Stimulated activated CD4-positive, alpha-beta T cell treated with anti-CD3 and anti-CD28 coated beads, Interleukin-1b, Interleukin-23, amount 100 ng/mL, for 4 hours (primary cell): ENCODE measurements around the gene PCBP3.
"Not testable (repeated sequence)": the region's sequence is repeated elsewhere in the genome, so short reads cannot be mapped to it uniquely, and the experiment has no call there.

Experiments
- DNase-seq, 2 donors: peaks; one replicate each; pipeline ENCODE4 v3.0.0-alpha.2; 2020; ENCODE audit warnings: low read depth in 2 of 2

Gene PCBP3

DNA sequence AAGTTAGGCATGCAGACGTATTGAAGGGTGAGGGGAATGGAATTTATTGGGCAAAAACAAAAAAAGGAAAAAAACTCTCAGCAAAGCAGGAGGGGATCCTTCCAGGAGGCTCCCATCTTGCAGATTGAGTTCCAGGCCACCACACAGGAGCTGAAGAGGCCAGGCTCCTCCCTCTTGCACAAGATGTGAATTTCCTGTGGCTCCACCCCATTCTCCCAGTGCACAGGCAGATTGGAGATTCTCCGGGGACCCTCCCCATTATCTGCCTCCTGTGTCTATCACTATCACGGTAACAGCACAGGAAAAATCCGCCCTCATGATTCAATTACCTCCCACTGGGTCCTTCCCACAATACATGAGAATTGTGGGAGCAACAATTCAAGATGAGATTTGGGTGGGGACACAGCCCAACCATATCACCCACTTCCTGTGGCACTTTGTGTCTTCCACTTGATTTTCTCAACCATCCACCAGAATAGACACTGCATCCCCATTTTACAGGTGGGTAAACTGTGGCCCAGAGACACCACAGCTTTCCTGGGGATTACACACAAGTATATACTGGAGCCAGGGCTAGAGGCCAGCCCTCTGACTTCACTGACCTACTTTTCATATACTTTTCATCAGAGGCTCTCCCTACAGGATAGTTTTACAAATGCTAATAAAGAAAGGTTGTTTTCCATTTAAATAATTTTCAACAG lies 319.2 kb downstream of the PCBP3 start:
- no peak for DNase-seq

- DNase-seq, result no peak
These were observed 319.7 kb downstream of the PCBP3 start for GRCh38 chr21:45963232-45963570.

GRCh38 chr21:45964649-45965048 lies 321.1 kb downstream of the PCBP3 start:
- DNase-seq, result no peak

GRCh38 chr21:45965084-45965809 lies 321.7 kb downstream of the PCBP3 start:
- DNase-seq, result no peak

DNA sequence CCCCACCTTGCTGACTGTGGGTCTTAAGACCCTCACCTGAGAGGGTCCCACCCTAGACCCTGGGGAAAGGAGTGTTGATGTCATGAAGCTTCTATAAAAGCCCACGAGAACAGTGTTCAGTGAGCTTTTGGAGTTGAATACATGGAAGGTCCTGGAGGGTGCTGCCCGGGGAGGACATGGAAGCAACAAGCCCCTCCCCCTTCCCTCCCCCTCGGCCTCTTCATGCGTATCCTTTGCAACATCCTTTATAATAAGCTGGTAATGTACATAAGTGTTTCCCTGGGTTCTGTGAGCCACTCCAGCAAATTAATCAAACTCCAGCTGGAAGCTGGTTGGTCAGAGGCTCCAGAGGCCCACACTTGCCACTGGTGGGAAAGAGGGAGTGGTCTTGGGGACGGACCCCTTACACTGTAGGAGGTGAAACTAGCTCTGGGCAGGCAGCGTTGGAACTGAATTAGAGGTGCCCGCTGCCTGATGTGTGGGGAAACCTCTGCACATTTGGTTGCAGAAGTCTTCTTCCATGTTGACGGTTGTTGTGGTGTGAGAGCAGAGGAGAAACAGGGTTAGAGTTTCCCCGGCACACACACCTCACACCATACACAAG lies 323.4 kb downstream of the PCBP3 start:
- DNase-seq, result no peak

DNA sequence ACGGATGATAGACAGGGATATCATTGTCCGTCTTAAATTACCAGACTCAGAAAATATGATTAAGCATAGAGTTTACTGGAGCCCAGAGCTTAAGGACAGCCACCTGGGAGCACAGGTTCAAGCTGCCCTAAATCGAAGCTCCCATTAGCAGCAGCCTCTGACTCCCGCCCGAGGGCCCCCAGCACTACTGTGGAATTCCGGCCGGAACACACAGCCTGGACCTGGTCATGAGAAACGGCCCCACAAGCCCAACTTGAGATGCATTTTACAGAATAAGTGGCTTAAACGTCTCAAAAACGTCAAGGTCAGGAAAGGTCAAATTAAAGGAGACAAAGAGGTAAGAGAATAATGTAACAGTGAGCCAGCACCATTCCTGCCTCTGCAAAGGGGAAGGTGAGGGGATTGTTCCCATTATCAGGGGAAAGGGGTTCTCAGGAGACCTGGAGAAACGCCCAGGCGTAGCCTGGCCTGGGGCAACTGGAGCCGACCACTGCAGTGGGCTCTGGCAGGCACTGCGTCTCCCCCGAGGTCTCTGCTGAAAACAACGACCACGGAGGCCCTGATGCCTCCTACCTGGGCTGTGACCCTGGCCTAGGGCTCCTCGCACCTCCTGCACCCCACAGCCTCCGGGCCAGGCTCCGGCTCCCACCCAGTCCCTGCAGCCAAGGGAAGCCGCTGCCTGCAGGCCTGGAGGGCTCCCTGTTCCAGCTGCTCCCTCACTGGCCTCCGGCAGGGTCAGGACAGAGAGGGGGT lies 326.6 kb downstream of the PCBP3 start:
- DNase-seq, result no peak

- peak in 1 of 2 donors; percentile 53 for DNase-seq
These were observed 327.4 kb downstream of the PCBP3 start for GRCh38 chr21:45970674-45971615.

- DNase-seq, result no peak
These were observed 328.3 kb downstream of the PCBP3 start for GRCh38 chr21:45971616-45972352.

- DNase-seq, result no peak
These were observed 328.8 kb downstream of the PCBP3 start for GRCh38 chr21:45972353-45972715.

GRCh38 chr21:45972716-45973474 lies 329.4 kb downstream of the PCBP3 start:
- DNase-seq, result no peak

DNA sequence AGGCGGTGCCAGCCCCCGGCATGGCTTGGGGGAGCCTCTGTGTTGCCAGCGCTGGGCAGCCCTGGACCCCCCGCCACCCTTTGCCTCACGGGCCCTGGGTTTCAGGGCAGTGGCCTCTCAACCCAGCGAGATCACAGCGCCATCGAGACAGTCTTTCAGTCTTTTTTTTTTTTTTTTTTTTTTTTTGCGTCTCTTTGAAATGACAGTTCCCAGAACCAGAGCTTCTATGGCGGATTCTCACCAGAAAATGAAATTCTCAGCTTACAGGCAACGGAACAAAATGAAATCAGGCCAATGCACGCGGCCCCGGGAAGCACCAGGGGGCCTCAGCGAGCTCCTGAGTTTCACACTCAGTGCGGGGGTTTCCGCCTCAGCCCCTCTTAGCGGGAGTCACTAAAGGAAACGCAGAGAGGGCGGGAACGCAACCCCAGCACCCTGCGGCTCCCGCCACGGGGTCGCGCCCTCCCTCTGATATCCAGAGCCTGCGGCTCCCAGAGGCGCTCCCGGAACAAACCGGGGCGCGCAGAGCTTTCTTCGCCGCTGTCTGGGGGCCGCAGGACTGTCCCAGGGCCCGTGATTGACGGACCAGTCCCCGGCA lies 330.0 kb downstream of the PCBP3 start:
- peak; percentile 74 to 76 for DNase-seq

DNA sequence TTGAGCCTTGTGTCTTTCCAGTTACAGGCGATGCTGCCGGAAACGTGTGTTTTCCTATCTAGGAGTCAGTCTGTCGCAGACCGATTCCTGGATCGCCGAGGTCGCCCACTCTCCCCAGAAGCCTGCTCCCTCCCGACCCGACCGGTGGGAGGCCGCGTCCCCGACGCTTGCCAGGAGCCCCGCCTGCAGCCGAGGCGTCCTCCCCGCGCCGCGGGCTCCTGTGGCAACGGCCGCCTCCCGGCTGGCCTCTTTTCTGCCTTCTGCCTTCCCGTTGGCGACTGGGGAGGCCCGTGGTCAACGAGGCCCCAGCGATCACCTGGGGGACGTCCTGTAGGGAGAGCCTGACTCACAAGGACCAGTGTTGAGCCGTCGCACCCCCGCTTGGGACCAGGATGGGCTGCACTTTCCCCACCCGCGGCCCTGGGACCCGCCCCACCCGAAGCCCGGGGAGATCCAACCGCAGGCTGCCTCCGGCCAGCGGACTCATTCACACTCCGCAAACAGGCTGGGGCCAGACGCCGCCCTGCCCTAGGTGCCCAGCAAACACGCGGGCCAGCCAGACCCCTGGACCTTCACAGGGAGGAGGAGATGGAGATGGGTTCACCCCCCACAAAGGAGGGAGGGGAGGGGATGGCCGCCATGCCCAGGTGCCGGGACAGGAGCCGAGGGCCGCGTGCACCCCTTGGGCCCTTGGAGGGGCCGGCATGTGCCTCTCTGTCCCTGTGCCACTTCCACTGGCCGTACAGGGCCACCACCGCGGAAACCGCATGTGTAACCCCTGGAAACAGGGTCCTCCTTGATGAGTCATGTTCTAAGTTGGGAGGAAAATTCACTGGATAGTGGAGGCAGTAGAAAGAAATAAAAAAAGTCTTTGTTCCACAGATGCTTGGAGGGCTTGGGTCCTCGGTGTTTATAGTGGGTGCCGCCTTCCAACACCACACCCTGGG lies 330.8 kb downstream of the PCBP3 start:
- DNase-seq, result no peak

DNA sequence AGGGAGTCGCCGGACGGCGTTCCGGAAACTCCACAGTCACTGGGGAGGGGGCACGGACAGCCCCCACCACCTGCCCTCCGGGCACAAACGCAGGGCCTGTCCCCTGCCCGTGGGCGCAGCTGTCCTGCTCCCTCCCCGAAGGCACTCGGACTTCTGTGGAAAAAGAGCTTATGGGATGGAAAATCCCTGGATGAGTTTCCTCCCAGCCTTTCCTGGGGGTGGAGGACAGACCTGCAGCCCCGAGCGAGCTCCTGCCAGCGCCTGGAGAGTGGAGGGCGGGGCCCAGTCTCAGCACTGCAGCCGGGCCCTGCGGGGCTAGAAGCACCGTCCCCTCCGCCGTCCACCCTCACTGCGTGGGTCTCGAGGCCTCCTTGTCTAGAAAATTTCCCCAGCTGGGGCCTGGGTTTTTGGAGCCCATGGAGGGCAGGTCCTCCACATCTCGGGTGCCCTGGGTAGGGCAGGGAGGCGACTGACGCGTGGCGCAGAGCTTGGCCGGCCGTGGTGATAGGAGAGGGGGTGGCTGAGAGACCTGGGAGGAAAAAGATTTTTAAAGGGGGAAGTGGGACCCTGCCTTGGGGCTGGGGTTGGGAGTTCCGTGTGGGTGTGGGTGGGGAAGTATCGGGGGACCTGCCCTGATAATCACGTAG lies 331.6 kb downstream of the PCBP3 start:
- DNase-seq, result no peak

GRCh38 chr21:45975667-45976409 lies 332.3 kb downstream of the PCBP3 start:
- not testable (repeated sequence) for DNase-seq

GRCh38 chr21:45976701-45977311 lies 333.3 kb downstream of the PCBP3 start:
- no peak for DNase-seq

DNA sequence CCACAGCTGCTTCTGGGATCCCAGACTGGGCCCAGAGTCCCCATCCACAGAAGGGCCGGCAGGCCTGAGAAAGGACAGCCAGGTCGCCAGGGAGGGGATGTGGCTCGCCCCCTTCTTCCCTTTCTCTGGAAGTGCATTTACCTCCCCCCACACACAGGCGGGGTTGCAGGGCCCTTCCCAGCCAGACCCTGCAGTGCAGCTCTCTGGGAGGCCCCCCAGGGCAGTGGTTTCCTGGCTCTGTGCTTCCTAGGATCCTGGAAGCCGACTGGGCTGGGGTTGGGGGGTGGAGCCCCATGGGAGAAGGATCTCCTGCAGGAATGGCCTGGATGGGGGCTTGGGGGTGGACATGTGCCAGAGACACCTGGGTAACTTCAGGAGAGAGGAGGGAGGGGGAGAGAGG lies 333.9 kb downstream of the PCBP3 start:
- no peak for DNase-seq
